ENCODE measurements around the gene NEMP1.
A peak's percentile ranks its signal among the peaks of the same experiment; 100 is the strongest.

Gene NEMP1

GRCh38 chr12:57078519-57079404 is at the start of gene NEMP1:
TSS of gene NEMP1 (minus strand) at chr12:57078791. CDS start at chr12:57078745, 46 bp downstream.
- no peak for TF ChIP-seq CTCF (IDR thresholded peaks at IDR 0.05)

- TF ChIP-seq CTCF (IDR thresholded peaks at IDR 0.05): no peak
These were observed 49.3 kb upstream of the NEMP1 start, which contains the start of gene LRP1 for GRCh38 chr12:57127726-57128518. TSS of gene LRP1 (plus strand) at chr12:57128483. CDS start at chr12:57128965, 482 bp downstream.

GRCh38 chr12:57127101-57127725 is 48.6 kb upstream of the NEMP1 start:
- TF ChIP-seq CTCF (IDR thresholded peaks at IDR 0.05): no peak; the same call in 1 of the 2 replicates

GRCh38 chr12:57126561-57126960 is 48.0 kb upstream of the NEMP1 start:
- no peak for TF ChIP-seq CTCF (IDR thresholded peaks at IDR 0.05)

- no peak for TF ChIP-seq CTCF (IDR thresholded peaks at IDR 0.05)
These were observed 47.5 kb upstream of the NEMP1 start for GRCh38 chr12:57126061-57126460.

GRCh38 chr12:57124261-57124877 is 45.8 kb upstream of the NEMP1 start:
- peak; percentile 89 for TF ChIP-seq CTCF (IDR thresholded peaks at IDR 0.05)

- no peak for TF ChIP-seq CTCF (IDR thresholded peaks at IDR 0.05)
These were observed 45.2 kb upstream of the NEMP1 start for GRCh38 chr12:57123813-57124212.
